Measurements from ENCODE around the gene PAXX.
"Not testable (repeated sequence)": the region's sequence is repeated elsewhere in the genome, so short reads cannot be mapped to it uniquely, and the experiment has no call there.

Gene PAXX

DNA sequence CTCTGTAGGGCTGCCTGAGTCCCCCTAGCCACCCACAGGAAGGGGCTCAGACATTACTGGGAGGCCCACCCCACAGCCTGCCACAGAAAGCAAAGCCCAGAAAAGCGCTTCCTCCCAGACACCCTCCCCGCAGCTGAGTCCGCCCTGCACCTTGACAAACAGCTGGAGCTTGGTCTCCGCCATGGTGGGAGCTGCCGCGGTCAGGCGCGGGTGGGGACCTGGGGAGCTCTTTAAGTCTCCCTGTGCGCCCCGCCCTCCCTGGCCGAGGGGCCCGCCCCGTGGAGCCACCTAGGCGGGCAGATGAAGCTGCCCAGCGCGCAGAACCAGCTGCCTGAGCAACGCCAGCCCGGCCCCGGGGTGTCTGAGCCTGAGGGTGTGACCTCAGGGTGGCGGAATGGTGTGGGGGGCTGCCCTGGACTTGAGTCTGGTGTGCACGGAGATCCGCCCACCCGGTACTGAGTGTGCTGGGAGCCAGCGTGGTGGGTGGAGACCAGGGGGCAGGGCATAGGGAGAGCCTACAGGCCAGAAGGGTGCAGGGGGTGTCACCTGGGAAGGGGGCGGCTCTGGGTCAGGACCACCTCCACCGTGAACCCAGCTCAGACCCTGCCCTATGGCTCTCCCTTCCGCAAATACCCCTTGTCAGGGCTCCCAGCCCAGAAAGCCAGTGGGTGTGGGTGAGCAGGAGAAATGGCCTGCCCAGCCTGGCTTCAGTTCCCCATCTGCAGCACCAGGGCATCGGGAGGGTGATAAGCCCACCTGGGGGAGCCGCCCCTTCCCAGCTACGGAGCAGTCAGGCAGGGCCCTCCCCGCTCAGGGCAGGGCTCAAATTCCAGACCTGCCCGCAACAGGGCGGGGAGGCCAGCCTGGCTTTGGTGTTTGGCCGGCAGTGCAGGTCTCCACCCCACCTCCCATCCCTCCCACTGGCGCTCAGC, 4.4 kb downstream of the PAXX start, which contains the start of gene CLIC3:
CLIC3 (minus strand) TSS at position 208 of the 932 bp plus-strand sequence; CDS start at position 183, 25 bp downstream.
- peak in 1 of 2 donors; percentile 47 for DNase-seq
- H3K4me1 Mint-ChIP-seq = peaks cover 80% of the 10 kb centered on the region
- no peaks in the 10 kb centered on the region for H3K9me3 Mint-ChIP-seq
- H3K27ac Mint-ChIP-seq = peak within 1 kb of the TSS in 1 of 2 donors; percentile 80
- ATAC-seq = no peak
- H3K4me3 Mint-ChIP-seq = peak within 1 kb of the TSS; percentile 60 to 66
- peaks cover 10% of the 10 kb centered on the region for H3K27me3 Mint-ChIP-seq

DNA sequence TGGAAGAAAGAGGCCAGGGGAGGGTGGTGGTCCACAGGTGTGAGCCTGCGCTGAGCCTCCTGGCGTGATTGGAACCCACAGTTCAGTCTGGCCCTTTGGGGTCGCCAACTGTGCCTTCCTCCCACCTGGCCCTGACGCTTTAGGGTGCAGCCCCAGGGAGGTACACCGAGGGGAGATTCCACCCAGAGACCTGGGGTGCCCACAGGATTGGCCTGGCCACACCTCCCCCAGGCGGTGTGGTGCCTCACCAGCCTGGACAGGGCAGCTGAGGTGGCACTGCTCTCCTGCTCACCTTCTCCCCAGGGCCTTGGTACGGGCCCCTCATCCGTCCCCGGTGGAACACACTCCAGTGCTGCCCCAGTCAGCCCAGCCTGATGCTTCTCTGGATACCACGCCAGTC, 5.1 kb downstream of the PAXX start:
- no peak overlapping the region for H3K27ac Mint-ChIP-seq
- H3K4me3 Mint-ChIP-seq = peak overlapping the region; percentile 60 to 66
- H3K9me3 Mint-ChIP-seq = no peaks in the 10 kb centered on the region
- no peak for ATAC-seq
- DNase-seq = no peak
- H3K4me1 Mint-ChIP-seq = peaks cover 78% of the 10 kb centered on the region
- peaks cover 13% of the 10 kb centered on the region for H3K27me3 Mint-ChIP-seq

DNA sequence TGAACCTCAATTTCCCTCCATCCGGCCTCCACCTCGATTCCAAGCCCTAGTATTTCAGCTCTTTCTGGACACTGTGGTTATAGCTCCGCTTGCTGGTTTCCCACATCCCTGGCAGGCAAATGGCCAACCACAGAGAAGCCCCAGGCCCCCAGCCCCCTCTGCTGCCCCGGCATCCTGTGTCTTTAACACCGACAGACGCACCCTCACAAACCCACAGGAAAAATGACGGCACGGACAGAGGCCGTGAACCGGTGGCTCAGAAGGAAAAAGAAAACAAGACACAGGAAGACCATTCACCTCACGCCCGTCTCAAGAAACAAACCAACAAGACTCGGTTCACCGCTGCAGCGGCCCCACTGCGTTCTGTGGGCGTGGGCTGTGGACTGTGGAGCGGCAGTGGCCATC, 5.6 kb downstream of the PAXX start:
- Mint-ChIP-seq H3K27me3 (peaks cover 17% of the 10 kb centered on the region), H3K9me3 (no peaks in the 10 kb centered on the region), H3K4me1 (peaks cover 74% of the 10 kb centered on the region), H3K27ac (no peak overlapping the region), H3K4me3 (peak overlapping the region; percentile 60 to 66)
- peak in 1 of 2 donors; percentile 54 for DNase-seq
- no peak for ATAC-seq

DNA sequence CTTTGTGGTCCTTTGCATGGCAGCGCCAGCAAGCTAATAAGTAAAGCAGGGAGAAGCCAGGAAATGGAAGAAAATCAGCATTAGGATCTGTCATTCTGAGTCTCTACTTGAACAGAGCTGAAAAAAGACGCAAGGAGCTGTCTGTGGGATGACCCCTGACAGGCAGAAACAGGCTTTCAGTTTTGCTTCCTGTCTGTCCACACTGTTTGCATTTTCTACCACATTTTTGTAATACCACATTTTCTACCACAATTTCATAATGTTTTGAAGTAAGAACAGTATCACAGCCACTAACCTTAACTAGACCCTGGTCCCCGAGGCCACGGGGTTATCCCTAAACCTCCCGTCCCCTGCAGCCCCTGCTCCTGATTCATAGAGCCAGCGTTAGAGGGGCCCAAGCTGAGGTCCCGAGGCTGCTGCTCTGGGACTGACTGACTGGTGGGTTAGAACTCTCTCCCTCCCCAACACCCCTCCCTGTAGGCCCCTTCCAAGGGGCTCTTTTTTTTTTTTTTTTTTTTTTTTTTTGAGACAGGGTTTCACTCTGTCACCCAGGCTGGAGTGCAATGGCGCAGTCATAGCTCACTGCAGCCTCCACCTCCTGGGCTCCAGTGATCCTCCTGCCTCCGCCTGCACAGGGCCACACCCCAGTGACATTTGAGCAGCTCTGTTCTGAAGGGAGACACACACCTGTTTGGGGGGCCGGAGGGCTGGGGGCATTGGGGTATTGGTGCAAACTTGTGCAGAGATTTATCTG, 8.1 kb downstream of the PAXX start:
- peak overlapping the region; percentile 36 to 57 for H3K27ac Mint-ChIP-seq
- H3K4me1 Mint-ChIP-seq = peaks cover 65% of the 10 kb centered on the region
- H3K4me3 Mint-ChIP-seq = peak overlapping the region; percentile 74 to 75
- peak; percentile 88 for ATAC-seq
- peak; percentile 72 to 86 for DNase-seq
- H3K9me3 Mint-ChIP-seq = no peaks in the 10 kb centered on the region
- peaks cover 19% of the 10 kb centered on the region for H3K27me3 Mint-ChIP-seq

GRCh38 chr9:137001857-137002645, 9.8 kb downstream of the PAXX start:
- Mint-ChIP-seq H3K9me3 (no peaks in the 10 kb centered on the region), H3K4me1 (peaks cover 61% of the 10 kb centered on the region), H3K27ac (no peak overlapping the region), H3K27me3 (peaks cover 19% of the 10 kb centered on the region), H3K4me3 (no peak overlapping the region)
- ATAC-seq (no peak), DNase-seq (no peak)

GRCh38 chr9:137002646-137003041, 10.4 kb downstream of the PAXX start:
- Mint-ChIP-seq H3K27ac (peak overlapping the region in 1 of 2 donors; percentile 42), H3K27me3 (peaks cover 16% of the 10 kb centered on the region), H3K4me1 (peaks cover 55% of the 10 kb centered on the region), H3K4me3 (no peak overlapping the region), H3K9me3 (no peaks in the 10 kb centered on the region)
- ATAC-seq (no peak), DNase-seq (no peak)

- not testable (repeated sequence) for DNase-seq, H3K9me3 Mint-ChIP-seq, ATAC-seq, H3K4me3 Mint-ChIP-seq, H3K27me3 Mint-ChIP-seq
- peak overlapping the region in 1 of 2 donors; percentile 74 for H3K27ac Mint-ChIP-seq
- peaks cover 39% of the 10 kb centered on the region for H3K4me1 Mint-ChIP-seq
These were observed 12.1 kb downstream of the PAXX start for GRCh38 chr9:137004285-137004684.

DNA sequence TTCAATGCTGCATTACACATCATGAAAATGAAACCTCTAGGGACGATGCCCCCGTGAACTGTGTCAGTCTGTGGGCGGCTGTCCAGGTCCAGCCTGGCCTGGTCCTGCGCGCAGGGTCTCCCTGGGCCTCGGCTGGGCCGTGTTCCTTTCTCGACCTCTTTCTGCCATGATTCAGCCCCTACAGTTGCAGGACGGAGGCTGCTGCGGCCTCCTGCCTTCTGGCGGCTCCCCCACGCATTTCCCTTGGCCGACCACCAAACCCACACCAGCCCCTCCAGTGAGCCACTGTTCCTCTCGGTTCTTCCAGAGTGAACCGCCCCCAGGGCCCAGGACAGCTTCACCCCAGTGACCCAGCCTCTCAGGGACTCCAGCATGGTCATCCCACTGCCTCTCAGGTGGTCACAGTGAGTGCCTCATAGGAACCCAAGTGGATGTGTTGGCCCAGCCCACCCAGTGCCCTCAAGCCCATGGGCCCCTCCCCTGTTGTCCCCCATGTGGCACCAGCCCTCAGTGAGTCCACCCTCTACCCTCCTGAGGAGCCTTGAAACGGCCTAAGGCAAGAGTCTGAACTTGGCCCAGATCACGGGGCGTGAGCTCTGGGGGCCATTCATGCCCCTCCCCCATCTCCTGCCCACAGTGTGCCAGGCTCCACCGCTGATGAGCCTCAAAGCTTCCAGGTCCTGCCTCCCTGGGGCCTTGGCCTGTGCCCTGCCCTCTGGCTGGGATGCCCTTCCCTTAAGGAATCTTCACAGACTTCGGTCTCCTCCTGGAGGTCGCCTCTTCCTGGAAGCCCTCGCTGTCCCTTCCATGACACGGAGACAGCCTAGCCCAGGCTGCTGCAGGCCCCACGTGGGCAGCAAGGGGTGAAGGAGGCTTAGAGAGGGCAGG, 14.1 kb downstream of the PAXX start:
- peak overlapping the region in 1 of 2 donors; percentile 90 for H3K27ac Mint-ChIP-seq

GRCh38 chr9:137007108-137007815, 15.0 kb downstream of the PAXX start:
- DNase-seq = no peak
- H3K9me3 Mint-ChIP-seq = no peaks in the 10 kb centered on the region
- ATAC-seq = no peak
- no peak overlapping the region for H3K4me3 Mint-ChIP-seq
- H3K4me1 Mint-ChIP-seq = peaks cover 22% of the 10 kb centered on the region
- H3K27ac Mint-ChIP-seq = no peak overlapping the region
- peaks cover 7% of the 10 kb centered on the region for H3K27me3 Mint-ChIP-seq

More for the DNA sequence above, 14.1 kb downstream of the PAXX start:
- Mint-ChIP-seq H3K4me3 (peak overlapping the region in 1 of 2 donors; percentile 39), H3K9me3 (no peaks in the 10 kb centered on the region), H3K4me1 (peaks cover 22% of the 10 kb centered on the region), H3K27me3 (peaks cover 9% of the 10 kb centered on the region)
- DNase-seq (no peak), ATAC-seq (peak; percentile 43)

DNA sequence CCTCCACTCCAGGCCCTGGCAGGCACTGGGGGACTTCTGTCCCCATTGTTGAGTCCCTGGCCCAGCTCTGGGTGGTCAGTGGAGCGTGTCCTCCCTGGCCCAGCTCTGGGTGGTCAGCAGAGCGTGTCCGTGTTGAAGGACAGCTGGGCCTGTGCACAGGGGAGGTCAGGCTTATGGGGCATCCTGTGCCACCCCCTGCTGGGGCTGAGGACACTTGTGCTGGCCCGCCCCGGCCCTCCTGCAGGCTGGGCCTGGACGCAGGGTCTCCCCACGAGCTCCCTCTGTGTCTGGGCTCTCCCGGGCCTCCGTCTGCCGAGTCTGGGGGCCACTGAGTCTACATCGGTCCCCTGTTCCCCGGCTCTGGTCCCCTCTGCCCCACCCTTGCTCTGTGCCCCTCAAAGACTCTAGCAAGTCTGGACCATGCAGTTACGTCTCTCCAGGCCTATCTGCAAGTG, 15.6 kb downstream of the PAXX start:
- ATAC-seq = no peak
- H3K4me1 Mint-ChIP-seq = peaks cover 22% of the 10 kb centered on the region
- DNase-seq = no peak
- peaks cover 2% of the 10 kb centered on the region for H3K27me3 Mint-ChIP-seq
- no peak overlapping the region for H3K4me3 Mint-ChIP-seq
- peak overlapping the region in 1 of 2 donors; percentile 63 for H3K27ac Mint-ChIP-seq
- no peaks in the 10 kb centered on the region for H3K9me3 Mint-ChIP-seq

DNA sequence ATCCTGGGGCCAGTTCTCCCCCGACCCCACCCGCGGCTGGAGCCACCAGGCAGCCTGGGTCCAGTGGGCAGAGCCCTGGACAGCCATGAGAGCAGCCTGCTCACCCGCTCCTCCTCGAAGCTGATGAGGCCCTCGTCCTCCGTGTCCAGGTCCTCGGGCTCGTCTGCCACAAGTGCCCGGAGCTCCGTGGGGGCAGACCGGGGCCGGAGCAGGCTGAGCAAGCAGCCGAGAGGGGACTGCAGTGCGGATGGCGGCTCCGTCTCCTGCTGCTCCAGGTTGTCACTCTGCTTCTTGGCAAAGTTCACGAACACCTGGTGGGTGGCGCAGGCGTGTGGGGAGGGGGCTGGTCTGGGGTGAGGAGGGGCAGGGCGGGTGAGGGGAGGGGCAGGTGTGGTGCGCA, 16.1 kb downstream of the PAXX start:
- DNase-seq (no peak), ATAC-seq (no peak)
- Mint-ChIP-seq H3K4me3 (no peak overlapping the region), H3K27me3 (no peaks in the 10 kb centered on the region), H3K27ac (no peak overlapping the region), H3K9me3 (no peaks in the 10 kb centered on the region), H3K4me1 (peaks cover 22% of the 10 kb centered on the region)

DNA sequence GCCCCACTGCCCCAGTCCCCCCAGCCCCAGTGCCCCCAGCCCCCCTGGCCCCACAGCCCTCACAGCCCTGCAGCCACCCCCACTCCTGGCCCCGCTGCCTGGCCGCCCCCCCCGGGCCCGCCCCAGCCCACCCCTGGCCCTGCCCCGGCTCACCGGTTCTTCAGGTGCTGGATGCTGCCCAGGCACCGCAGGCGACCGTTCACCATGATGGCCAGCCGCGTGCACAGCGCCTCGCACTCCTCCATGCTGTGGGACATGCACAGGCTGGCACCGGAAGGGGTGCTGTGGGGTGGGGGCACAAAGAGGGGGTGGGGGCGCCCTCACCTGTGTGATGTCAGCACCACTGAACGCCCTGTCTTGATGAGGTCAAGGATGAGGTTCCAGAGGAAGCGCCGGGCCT, 17.0 kb downstream of the PAXX start:
- peaks cover 22% of the 10 kb centered on the region for H3K4me1 Mint-ChIP-seq
- no peak overlapping the region for H3K4me3 Mint-ChIP-seq
- H3K27me3 Mint-ChIP-seq = no peaks in the 10 kb centered on the region
- H3K27ac Mint-ChIP-seq = no peak overlapping the region
- ATAC-seq (peak; percentile 9), DNase-seq (no peak)
- H3K9me3 Mint-ChIP-seq = no peaks in the 10 kb centered on the region

DNA sequence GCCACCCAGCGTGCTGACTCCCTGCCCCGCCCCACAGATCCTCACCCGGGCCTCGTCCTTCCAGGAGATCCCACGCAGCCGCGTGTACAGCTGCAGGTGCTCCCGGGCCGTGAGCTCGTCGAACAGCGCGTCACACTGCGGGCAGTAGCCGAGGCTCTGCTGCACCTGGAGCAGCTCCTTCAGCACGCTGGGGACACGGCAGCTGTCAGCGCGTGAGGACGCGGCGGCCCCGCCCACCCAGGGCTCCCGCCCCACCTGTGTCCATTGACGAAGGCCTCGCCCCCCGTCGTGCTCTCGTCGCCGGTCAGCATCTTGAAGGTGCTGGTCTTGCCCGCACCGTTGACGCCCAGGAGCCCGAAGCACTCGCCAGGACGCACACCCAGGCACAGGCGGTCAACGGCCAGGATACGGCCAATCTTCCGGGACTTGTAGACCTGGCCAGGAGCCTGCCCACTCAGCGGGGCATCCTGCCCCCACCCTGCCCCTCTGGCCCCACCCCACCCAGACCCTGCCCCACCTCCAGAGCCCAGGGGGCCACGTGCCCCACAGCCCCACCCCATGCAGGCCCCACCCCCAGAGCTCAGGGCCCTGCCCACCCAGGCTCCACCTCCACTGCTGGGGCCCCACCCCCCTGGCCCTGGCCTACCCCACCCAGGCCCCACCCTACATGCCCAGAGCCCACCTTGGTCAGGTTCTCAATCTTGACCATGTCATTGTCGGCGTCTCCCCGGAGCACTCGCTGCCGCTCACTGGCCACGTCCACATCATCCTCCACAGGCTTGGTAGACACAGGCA, 17.9 kb downstream of the PAXX start:
- Mint-ChIP-seq H3K27me3 (no peaks in the 10 kb centered on the region), H3K27ac (no peak overlapping the region), H3K4me3 (no peak overlapping the region), H3K9me3 (no peaks in the 10 kb centered on the region), H3K4me1 (peaks cover 13% of the 10 kb centered on the region)
- ATAC-seq (no peak), DNase-seq (no peak)

All from stimulated activated naive CD8-positive, alpha-beta T cell treated with anti-CD3 and anti-CD28 coated beads, Interleukin-15, amount 100 ng/mL, for 72 hours (primary cell).